HCEC 1CT (cell line): ENCODE measurements around the gene SCAANT1.

Experiments used
- DNase-seq: peaks from one replicate; pipeline ENCODE4 v3.0.0-alpha.2; 2017

Gene SCAANT1

GRCh38 chr3:63911873-63912767 lies at the start of gene SCAANT1:
Gene SCAANT1, minus strand, starts transcription at chr3:63912383.
- DNase-seq: peak; percentile 90

- peak; percentile 67 for DNase-seq
Observed at GRCh38 chr3:63961891-63962290, 49.7 kb upstream of the SCAANT1 start.

- peak; percentile 80 for DNase-seq
Observed at GRCh38 chr3:63960048-63960711, 48.0 kb upstream of the SCAANT1 start.

GRCh38 chr3:63959146-63959545 lies 47.0 kb upstream of the SCAANT1 start:
- DNase-seq: no peak

- DNase-seq: no peak
Observed at GRCh38 chr3:63955830-63956545, 43.8 kb upstream of the SCAANT1 start.

GRCh38 chr3:63955036-63955650 lies 43.0 kb upstream of the SCAANT1 start:
- no peak for DNase-seq

- DNase-seq: no peak
Observed at GRCh38 chr3:63954182-63954581, 42.0 kb upstream of the SCAANT1 start.

GRCh38 chr3:63952248-63952594 lies 40.0 kb upstream of the SCAANT1 start:
- no peak for DNase-seq

- DNase-seq: no peak
Observed at GRCh38 chr3:63951492-63952247, 39.5 kb upstream of the SCAANT1 start.

GRCh38 chr3:63950698-63951097 lies 38.5 kb upstream of the SCAANT1 start:
- no peak for DNase-seq

GRCh38 chr3:63949005-63949404 lies 36.8 kb upstream of the SCAANT1 start:
- DNase-seq: peak; percentile 68

- no peak for DNase-seq
Observed at GRCh38 chr3:63947594-63947993, 35.4 kb upstream of the SCAANT1 start.

GRCh38 chr3:63946753-63947152 lies 34.6 kb upstream of the SCAANT1 start:
- DNase-seq: no peak

GRCh38 chr3:63945558-63946096 lies 33.4 kb upstream of the SCAANT1 start:
- DNase-seq: no peak

GRCh38 chr3:63943678-63944077 lies 31.5 kb upstream of the SCAANT1 start:
- DNase-seq: no peak

GRCh38 chr3:63942528-63942927 lies 30.3 kb upstream of the SCAANT1 start:
- DNase-seq: no peak

GRCh38 chr3:63940389-63940757 lies 28.2 kb upstream of the SCAANT1 start:
- peak; percentile 76 for DNase-seq

- DNase-seq: no peak
Observed at GRCh38 chr3:63937661-63938651, 25.8 kb upstream of the SCAANT1 start.

GRCh38 chr3:63936925-63937324 lies 24.7 kb upstream of the SCAANT1 start:
- no peak for DNase-seq

GRCh38 chr3:63934041-63934866 lies 22.1 kb upstream of the SCAANT1 start:
- peak; percentile 14 for DNase-seq
